GM12873 (cell line): ENCODE data around the gene STYXL1.

ENCODE experiments used
- CTCF ChIP-seq: IDR thresholded peaks from 2 replicates; pipeline ENCODE4 v1.5.1; 2012; ENCODE audit warnings: low read depth, mild to moderate bottlenecking, moderate library complexity, low read length, control low read depth; ENCODE audit not compliant: insufficient read depth; ENCODE audit errors: missing control alignments

The STYXL1 gene

GRCh38 chr7:75969182-75969581, 78.6 kb downstream of the STYXL1 start:
- no peak for TF ChIP-seq CTCF

- TF ChIP-seq CTCF = no peak
These were observed 79.2 kb downstream of the STYXL1 start for GRCh38 chr7:75968561-75969001.

DNA sequence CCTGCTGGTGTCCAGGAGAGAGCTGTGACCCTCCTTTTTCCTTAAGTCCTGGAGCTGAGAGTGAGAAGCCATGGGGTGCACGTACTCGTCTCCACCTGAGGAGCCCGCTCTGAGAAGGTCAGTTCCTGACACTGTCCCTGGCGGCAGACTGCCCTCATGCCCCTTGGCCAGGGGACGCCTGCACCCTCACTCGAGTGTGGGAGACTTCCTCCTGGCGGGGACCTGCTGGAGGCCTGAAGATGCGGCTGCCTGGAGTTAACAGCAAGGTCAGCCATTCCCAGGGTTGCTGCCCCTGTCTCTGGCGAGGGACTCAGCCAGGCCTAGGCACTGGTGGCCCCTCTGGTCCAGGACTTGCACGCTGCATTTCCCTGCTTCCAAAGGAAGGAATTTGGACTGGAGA, 79.8 kb downstream of the STYXL1 start:
- no peak for TF ChIP-seq CTCF

GRCh38 chr7:75967487-75967997, 80.3 kb downstream of the STYXL1 start:
- no peak for TF ChIP-seq CTCF

- no peak for TF ChIP-seq CTCF
These were observed 80.7 kb downstream of the STYXL1 start for GRCh38 chr7:75967055-75967454.

GRCh38 chr7:75966190-75966961, 81.4 kb downstream of the STYXL1 start:
- TF ChIP-seq CTCF = no peak

DNA sequence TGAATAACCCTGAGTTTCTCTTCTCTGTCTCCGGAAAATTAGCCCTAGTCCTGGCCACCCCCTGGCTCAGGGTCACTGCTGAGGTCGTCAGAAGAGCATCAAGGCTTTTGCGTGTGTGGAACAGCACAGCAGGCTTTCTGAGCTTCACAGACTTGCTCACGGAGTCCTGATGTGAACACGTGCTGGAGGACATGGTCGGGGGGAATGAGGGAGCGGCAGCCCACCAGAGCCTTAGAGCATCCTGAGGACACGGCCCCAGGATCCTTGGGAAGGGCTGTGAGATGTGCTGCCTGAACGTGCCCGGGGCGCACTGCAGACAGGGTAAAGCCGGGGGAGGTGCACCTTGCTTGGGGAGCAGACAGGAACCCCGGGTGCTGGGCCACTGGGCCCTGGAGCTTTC, 82.2 kb downstream of the STYXL1 start:
- TF ChIP-seq CTCF = no peak
